Measurements from ENCODE around the gene COL10A1. TPM values are rescaled to one million over a fixed set of nuclear protein-coding genes. Genes with fewer than 3 reads are reported as not detected.

COL10A1 gene
- total and polyA plus RNA-seq, 9 donors, result 0.18 to 4.4 (median 0.70) TPM; not detected in 1

DNA sequence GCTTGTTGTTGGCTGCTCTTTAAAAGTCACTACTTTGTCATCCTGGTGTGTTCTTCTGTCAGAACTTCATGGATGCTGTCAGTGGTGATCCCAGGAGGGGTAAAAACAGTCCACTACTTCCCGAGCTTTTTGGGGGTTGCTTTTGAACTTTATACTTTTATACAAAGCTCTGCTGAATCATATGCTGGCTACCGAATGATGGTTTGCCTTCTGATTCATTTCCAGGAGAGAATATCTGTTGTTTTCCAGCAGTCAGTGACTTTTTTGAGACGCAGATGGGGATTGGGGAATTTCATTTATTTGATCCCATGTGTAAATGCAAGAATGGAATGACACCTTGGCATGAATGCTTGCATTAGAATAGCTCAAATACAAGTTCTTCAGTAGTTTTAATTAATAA, 32.7 kb upstream of the COL10A1 start:
- WGBS, 3 donors, result 15 to 23% (median 17%) methylated on average over 3 of the region's 3 CpGs
- H3K9me3 ChIP-seq, result no peaks in the 10 kb centered on the region
- H3K36me3 ChIP-seq, result no peaks in the 10 kb centered on the region
- no peak overlapping the region for H3K27ac ChIP-seq
- TF ChIP-seq EP300 (IDR thresholded peaks at IDR 0.05), result no peak
- TF ChIP-seq, protein P1, sequence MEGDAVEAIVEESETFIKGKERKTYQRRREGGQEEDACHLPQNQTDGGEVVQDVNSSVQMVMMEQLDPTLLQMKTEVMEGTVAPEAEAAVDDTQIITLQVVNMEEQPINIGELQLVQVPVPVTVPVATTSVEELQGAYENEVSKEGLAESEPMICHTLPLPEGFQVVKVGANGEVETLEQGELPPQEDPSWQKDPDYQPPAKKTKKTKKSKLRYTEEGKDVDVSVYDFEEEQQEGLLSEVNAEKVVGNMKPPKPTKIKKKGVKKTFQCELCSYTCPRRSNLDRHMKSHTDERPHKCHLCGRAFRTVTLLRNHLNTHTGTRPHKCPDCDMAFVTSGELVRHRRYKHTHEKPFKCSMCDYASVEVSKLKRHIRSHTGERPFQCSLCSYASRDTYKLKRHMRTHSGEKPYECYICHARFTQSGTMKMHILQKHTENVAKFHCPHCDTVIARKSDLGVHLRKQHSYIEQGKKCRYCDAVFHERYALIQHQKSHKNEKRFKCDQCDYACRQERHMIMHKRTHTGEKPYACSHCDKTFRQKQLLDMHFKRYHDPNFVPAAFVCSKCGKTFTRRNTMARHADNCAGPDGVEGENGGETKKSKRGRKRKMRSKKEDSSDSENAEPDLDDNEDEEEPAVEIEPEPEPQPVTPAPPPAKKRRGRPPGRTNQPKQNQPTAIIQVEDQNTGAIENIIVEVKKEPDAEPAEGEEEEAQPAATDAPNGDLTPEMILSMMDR (IDR thresholded peaks at IDR 0.05), result no peak
- no peak for TF ChIP-seq POLR2A (IDR thresholded peaks at IDR 0.05)
- no peak for DNase-seq
- no peak overlapping the region for H3K4me3 ChIP-seq
- no peaks in the 10 kb centered on the region for H3K27me3 ChIP-seq
- intact Hi-C loops (cut with DNase I), result no loop called here
- no peaks in the 10 kb centered on the region for H3K4me1 ChIP-seq (ENCODE audit: insufficient read depth)

DNA sequence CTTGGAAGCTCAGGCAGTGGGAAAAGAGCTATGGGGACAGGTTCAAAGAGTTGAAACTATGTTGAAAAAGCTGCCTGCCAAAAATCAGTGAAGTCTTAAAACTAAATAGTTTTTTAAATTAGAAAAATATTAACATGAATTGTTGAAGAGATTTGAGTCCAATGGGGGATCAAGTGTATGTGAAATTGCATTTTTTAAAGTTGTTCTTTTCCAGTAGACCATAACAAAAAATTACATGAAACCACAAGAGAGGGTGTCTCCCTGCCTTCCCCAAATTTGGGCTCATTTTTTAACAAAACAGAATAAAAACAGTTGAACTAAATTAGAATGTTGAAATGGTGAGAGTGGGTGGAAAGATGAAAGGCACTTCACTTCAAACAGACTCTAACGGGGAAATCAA, 31.5 kb upstream of the COL10A1 start:
- Histone ChIP-seq H3K27me3 (no peaks in the 10 kb centered on the region), H3K4me3 (no peak overlapping the region), H3K9me3 (no peaks in the 10 kb centered on the region), H3K27ac (no peak overlapping the region), H3K4me1 (ENCODE audit: insufficient read depth) (no peaks in the 10 kb centered on the region), H3K36me3 (no peaks in the 10 kb centered on the region)
- intact Hi-C loops (cut with DNase I), result no loop called here
- no peak for DNase-seq
- WGBS, 3 donors, result 23 to 43% (median 36%) methylated on average over 1 of the region's 1 CpG
- TF ChIP-seq, protein P1 (IDR thresholded peaks at IDR 0.05), result no peak
- TF ChIP-seq EP300 (IDR thresholded peaks at IDR 0.05) (no peak), POLR2A (IDR thresholded peaks at IDR 0.05) (no peak)

DNA sequence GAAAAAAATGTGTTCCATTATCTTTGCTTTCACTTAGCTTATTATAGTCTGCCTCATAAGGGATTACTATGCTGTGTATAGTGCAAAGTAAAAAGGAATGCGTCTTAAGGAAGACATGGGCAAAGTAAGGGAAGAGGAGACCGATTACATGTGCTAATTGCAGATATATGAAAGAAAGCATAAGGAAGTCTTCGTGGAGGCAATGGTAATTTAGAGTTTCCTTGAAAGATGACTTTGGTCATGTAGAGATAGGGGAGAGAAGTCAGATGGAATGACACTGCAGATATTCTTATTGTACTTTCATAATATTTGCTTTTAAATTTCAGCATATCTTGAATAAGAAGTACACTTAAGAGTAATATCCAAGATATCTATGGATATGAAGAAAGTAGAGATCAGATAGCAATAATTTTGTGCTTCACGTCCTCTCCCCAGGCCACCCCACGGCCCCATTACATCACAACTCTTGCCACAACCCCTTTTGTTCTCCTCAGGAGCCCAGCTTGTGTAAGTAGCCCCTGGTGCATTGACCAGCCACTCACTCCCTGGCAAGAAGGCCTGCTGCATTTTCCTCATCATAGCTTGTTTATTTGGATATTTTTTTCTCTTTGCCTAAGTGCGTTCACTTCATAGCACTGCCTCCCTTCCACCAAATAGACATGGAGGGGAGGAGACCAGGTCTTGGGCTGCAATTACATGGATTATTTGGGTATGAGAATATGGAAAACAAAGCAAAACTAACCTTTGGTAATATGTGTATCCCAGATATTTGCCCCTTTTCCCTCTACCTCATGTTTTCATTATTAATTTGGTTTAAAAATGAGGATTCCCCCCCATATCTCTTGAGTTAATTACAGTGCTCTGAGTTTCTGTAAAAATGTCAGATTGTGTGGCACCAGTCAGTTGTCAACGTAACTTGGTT, 30.7 kb upstream of the COL10A1 start:
- TF ChIP-seq, protein P1 (IDR thresholded peaks at IDR 0.05), result no peak
- TF ChIP-seq EP300 (IDR thresholded peaks at IDR 0.05), result no peak
- no peak for TF ChIP-seq POLR2A (IDR thresholded peaks at IDR 0.05)
- 78 to 88% (median 87%) methylated on average over 7 of the region's 7 CpGs for WGBS, 3 donors

DNA sequence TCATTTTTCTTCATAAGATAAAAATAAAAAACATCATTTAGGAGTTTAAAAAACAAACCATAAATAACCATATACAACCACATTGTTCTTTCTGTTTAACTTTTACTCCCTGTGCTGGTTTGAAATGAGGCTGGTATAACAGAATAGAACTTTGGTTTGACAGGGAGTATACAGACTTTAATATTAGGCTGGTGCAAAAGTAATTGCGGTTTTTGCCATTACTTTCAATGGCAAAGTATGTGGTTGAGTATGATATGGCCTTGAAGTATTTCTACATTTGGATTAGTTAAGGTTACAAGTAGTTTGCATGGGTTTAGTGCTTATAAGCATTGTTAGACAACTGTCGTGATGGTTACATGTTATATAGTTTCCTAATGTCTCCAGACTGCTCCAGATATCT, 29.0 kb upstream of the COL10A1 start:
- DNase-seq, result no peak
- no peaks in the 10 kb centered on the region for H3K36me3 ChIP-seq
- no peaks in the 10 kb centered on the region for H3K4me1 ChIP-seq (ENCODE audit: insufficient read depth)
- H3K27me3 ChIP-seq, result no peaks in the 10 kb centered on the region
- H3K27ac ChIP-seq, result no peak overlapping the region
- H3K9me3 ChIP-seq, result no peaks in the 10 kb centered on the region
- TF ChIP-seq POLR2A (IDR thresholded peaks at IDR 0.05) (no peak), EP300 (IDR thresholded peaks at IDR 0.05) (no peak)
- TF ChIP-seq, protein P1 (IDR thresholded peaks at IDR 0.05), result no peak
- no peak overlapping the region for H3K4me3 ChIP-seq
- 91 to 96% (median 95%) methylated on average over 2 of the region's 2 CpGs for WGBS, 3 donors
- intact Hi-C loops (cut with DNase I), result no loop called here

More for the DNA sequence above, 30.7 kb upstream of the COL10A1 start:
- H3K36me3 ChIP-seq, result no peaks in the 10 kb centered on the region
- no peak overlapping the region for H3K4me3 ChIP-seq
- H3K9me3 ChIP-seq, result no peaks in the 10 kb centered on the region
- H3K4me1 ChIP-seq (ENCODE audit: insufficient read depth), result no peaks in the 10 kb centered on the region
- DNase-seq, result no peak
- intact Hi-C loops (cut with DNase I), result no loop called here
- H3K27ac ChIP-seq, result no peak overlapping the region
- no peaks in the 10 kb centered on the region for H3K27me3 ChIP-seq
